Testis (tissue), 3 donors: ENCODE data around the gene SLC35F4. TPM values are rescaled to one million over a fixed set of nuclear protein-coding genes. Genes with fewer than 3 reads are reported as not detected.

Source experiments
- DNase-seq: peaks from one replicate; pipeline ENCODE4 v3.0.0-alpha.2; 2019
- H3K27ac ChIP-seq, 2 donors: fragments of 200-600 bp; sonication (generic); one replicate each; pipeline ENCODE4 v1.5.1; 2019
- H3K27me3 ChIP-seq: fragments of 200-600 bp; sonication (generic); one replicate; pipeline ENCODE4 v1.5.1; 2019
- H3K36me3 ChIP-seq: fragments of 200-600 bp; sonication (generic); one replicate; pipeline ENCODE4 v1.5.1; 2017; ENCODE audit warnings: low read depth; ENCODE audit errors: missing control alignments
- H3K4me1 ChIP-seq: fragments of 200-600 bp; sonication (generic); one replicate; pipeline ENCODE4 v1.5.1; 2019
- H3K4me3 ChIP-seq, 2 donors: fragments of 200-600 bp; sonication (generic); one replicate each; pipeline ENCODE4 v1.5.1; 2017 to 2019
- H3K9me3 ChIP-seq: fragments of 200-600 bp; sonication (generic); one replicate; pipeline ENCODE4 v1.5.1; 2017
- CTCF ChIP-seq, 3 experiments: fragments of 450-650 bp in 2 of 3; fragments of 200-600 bp in 1 of 3; sonication (generic) in 1 of 3; IDR thresholded peaks; one replicate each; pipeline ENCODE4 v1.5.1; 2016 to 2019; ENCODE audit warnings: antibody characterized with exemption in 3 of 3, mild to moderate bottlenecking in 2 of 3, moderate library complexity in 1 of 3
- POLR2A ChIP-seq: fragments of 450-650 bp; IDR thresholded peaks from one replicate; pipeline ENCODE4 v1.6.1; 2017; ENCODE audit warnings: antibody characterized with exemption, mild to moderate bottlenecking, moderate library complexity
- WGBS, 2 donors: methylation state at CpG; one replicate each; pipeline ENCODE4 v1.1.5; 2018; 5-methylcytosine and 5-hydroxymethylcytosine counted together
- intact Hi-C: fragments of 100-400 bp; cut with DNase I; formaldehyde crosslinking; loops from one replicate; pipeline ENCODE4 v1.15.1; 2023; ENCODE audit warnings: low total_unique reads
- polyA plus RNA-seq: library from polyadenylated mRNA; stranded (reverse); fragments of 350-450 nt; fragmentation: Illumina TruSeq; extraction: RNeasy Lipid Tissue Mini Kit (QIAGEN cat#74804); gene quantifications from one replicate; pipeline ENCODE4 v1.2.3, GENCODE V29; 2014; ENCODE audit warnings: low read depth, low replicate concordance; ENCODE audit not compliant: insufficient read depth
- total RNA-seq, 2 donors: library from RNA; depleted of rRNA; stranded (reverse); fragments of >200 nt; gene quantifications; one replicate each; pipeline ENCODE4 v1.2.3, GENCODE V29; 2016

Gene SLC35F4
- total and polyA plus RNA-seq, 3 donors from 2014 or later, result 0.50 to 2.8 (median 2.3) TPM

- no peaks in the 10 kb centered on the region for H3K9me3 ChIP-seq
- H3K4me3 ChIP-seq, result no peak overlapping the region
- no peak overlapping the region for H3K27ac ChIP-seq
- no peaks in the 10 kb centered on the region for H3K27me3 ChIP-seq
- peaks cover 5% of the 10 kb centered on the region for H3K4me1 ChIP-seq
- TF ChIP-seq POLR2A (no peak), CTCF (IDR thresholded peaks at IDR 0.05) (no peak)
- no peaks in the 10 kb centered on the region for H3K36me3 ChIP-seq
- intact Hi-C loops, result no loop called here
- no peak for DNase-seq
- 48 to 57% methylated on average over 4 of the region's 4 CpGs for WGBS, 2 donors
These were observed 179.6 kb downstream of the SLC35F4 start for GRCh38 chr14:57686304-57686703.

- 93 to 100% methylated on average over 1 to 3 of the region's 3 CpGs for WGBS, 2 donors
- intact Hi-C loops, result no loop called here
- no peak for DNase-seq
- Histone ChIP-seq H3K27me3 (no peaks in the 10 kb centered on the region), H3K4me3 (no peak overlapping the region), H3K9me3 (no peaks in the 10 kb centered on the region), H3K27ac (no peak overlapping the region), H3K4me1 (no peaks in the 10 kb centered on the region), H3K36me3 (no peaks in the 10 kb centered on the region)
- TF ChIP-seq CTCF (IDR thresholded peaks at IDR 0.05), result no peak
- no peak for TF ChIP-seq POLR2A
These were observed 194.9 kb downstream of the SLC35F4 start for GRCh38 chr14:57671021-57671420.

- H3K27me3 ChIP-seq, result no peaks in the 10 kb centered on the region
- no peaks in the 10 kb centered on the region for H3K4me1 ChIP-seq
- H3K4me3 ChIP-seq, result no peak overlapping the region
- H3K9me3 ChIP-seq, result no peaks in the 10 kb centered on the region
- intact Hi-C loops, result no loop called here
- no peaks in the 10 kb centered on the region for H3K36me3 ChIP-seq
- WGBS, 2 donors, result 74 to 76% methylated on average over 2 of the region's 2 CpGs
- no peak overlapping the region for H3K27ac ChIP-seq
- TF ChIP-seq POLR2A (no peak), CTCF (IDR thresholded peaks at IDR 0.05) (no peak)
- DNase-seq, result no peak
These were observed 205.7 kb downstream of the SLC35F4 start for GRCh38 chr14:57660208-57660607.

- no peaks in the 10 kb centered on the region for H3K9me3 ChIP-seq
- no peak overlapping the region for H3K4me3 ChIP-seq
- no peak overlapping the region for H3K27ac ChIP-seq
- H3K27me3 ChIP-seq, result no peaks in the 10 kb centered on the region
- no peak for DNase-seq
- intact Hi-C loops, result no loop called here
- WGBS, 2 donors, result 95 to 97% methylated on average over 1 of the region's 1 CpG
- no peaks in the 10 kb centered on the region for H3K4me1 ChIP-seq
- no peak for TF ChIP-seq CTCF (IDR thresholded peaks at IDR 0.05)
- no peak for TF ChIP-seq POLR2A
- H3K36me3 ChIP-seq, result no peaks in the 10 kb centered on the region
These were observed 206.8 kb downstream of the SLC35F4 start for GRCh38 chr14:57659052-57659451.

GRCh38 chr14:57657487-57657886, 208.4 kb downstream of the SLC35F4 start:
- Histone ChIP-seq H3K27me3 (no peaks in the 10 kb centered on the region), H3K9me3 (no peaks in the 10 kb centered on the region), H3K4me3 (no peak overlapping the region), H3K36me3 (no peaks in the 10 kb centered on the region), H3K4me1 (no peaks in the 10 kb centered on the region), H3K27ac (no peak overlapping the region)
- 77 to 83% methylated on average over 5 of the region's 5 CpGs for WGBS, 2 donors
- TF ChIP-seq POLR2A, result no peak
- TF ChIP-seq CTCF (IDR thresholded peaks at IDR 0.05), result no peak
- DNase-seq, result no peak
- intact Hi-C loops, result no loop called here
